Cardiac muscle cell (in vitro differentiated cells and primary cell): ENCODE results near the gene BPIFB4. TPM values are rescaled to one million over a fixed set of nuclear protein-coding genes. Genes with fewer than 3 reads are reported as not detected.
A peak's percentile ranks its signal among the peaks of the same experiment; 100 is the strongest.

ENCODE experiments used
- DNase-seq, 2 donors: peaks; one replicate each; pipeline versions ENCODE4 v3.0.0 to v3.0.0-alpha.2; 2010 to 2017; ENCODE audit warnings: low read depth in 1 of 2, low spot score in 1 of 2
- H3K27ac ChIP-seq: fragments of 200-600 bp; sonication (generic); 2 replicates; pipeline ENCODE4 v1.5.1; 2016
- H3K27me3 ChIP-seq: fragments of 200-600 bp; sonication (generic); 2 replicates; pipeline ENCODE4 v1.6.0; 2016; ENCODE audit warnings: control low read depth
- H3K36me3 ChIP-seq: fragments of 200-600 bp; sonication (generic); 2 replicates; pipeline ENCODE4 v1.5.1; 2016; ENCODE audit warnings: control low read depth
- H3K4me1 ChIP-seq: fragments of 200-600 bp; sonication (generic); 2 replicates; pipeline ENCODE4 v1.8.1; 2017; ENCODE audit warnings: low read depth, mild to moderate bottlenecking, mixed run types
- H3K4me3 ChIP-seq: fragments of 200-600 bp; sonication (generic); 2 replicates; pipeline ENCODE4 v1.5.1; 2016; ENCODE audit warnings: mild to moderate bottlenecking
- H3K9me3 ChIP-seq: fragments of 200-600 bp; sonication (generic); 2 replicates; pipeline ENCODE4 v1.5.1; 2017; ENCODE audit warnings: low read depth, mild to moderate bottlenecking, control low read depth
- polyA plus RNA-seq: library from polyadenylated mRNA; unstranded; fragments of >200 nt; fragmentation: Nextera tagmentation; extraction: Ambion mirVana; gene quantifications from 2 replicates; pipeline ENCODE4 v1.2.1, GENCODE V29; 2016
- total RNA-seq: library from RNA; depleted of rRNA; stranded (reverse); fragments of >200 nt; gene quantifications from 2 replicates; pipeline ENCODE4 v1.2.3, GENCODE V29; 2016
- TF ChIP-seq, protein P1 (sequence below): IDR thresholded peaks from 2 replicates; pipeline ENCODE4 v1.5.1; 2012; ENCODE audit warnings: low read depth, mild to moderate bottlenecking, low read length

The BPIFB4 gene
- total RNA-seq (not detected in 2 replicates), polyA plus RNA-seq (not detected in 2 replicates)

DNA sequence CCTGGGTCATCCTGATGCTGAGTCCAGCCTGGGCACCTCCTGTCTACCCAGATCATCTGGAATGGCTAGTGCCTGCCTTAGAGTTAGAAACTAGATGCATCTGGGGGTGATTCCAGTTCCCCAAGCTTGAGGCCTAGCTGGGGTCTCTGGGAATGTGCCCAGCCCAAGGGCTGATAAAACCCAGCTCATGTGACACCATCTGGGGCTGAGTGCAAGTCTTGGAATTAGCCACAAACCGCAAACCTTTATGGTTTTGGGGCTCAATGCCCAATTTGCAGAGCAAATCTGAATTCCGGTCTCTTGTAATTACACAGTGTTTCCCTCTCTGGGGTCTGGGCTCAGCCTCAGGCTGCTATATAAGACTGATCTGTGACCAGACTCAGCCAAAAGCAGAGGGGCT, at the start of gene BPIFB4:
Gene BPIFB4, plus strand, starts transcription at position 385 of the 400 bp plus-strand sequence. CDS start 1,884 bp downstream, outside the sequence.
- no peak within 1 kb of the TSS for H3K27ac ChIP-seq
- H3K27me3 ChIP-seq, result peaks cover 3% of the 10 kb centered on the region
- H3K4me1 ChIP-seq, result no peaks in the 10 kb centered on the region
- H3K9me3 ChIP-seq, result no peaks in the 10 kb centered on the region
- TF ChIP-seq, protein P1, sequence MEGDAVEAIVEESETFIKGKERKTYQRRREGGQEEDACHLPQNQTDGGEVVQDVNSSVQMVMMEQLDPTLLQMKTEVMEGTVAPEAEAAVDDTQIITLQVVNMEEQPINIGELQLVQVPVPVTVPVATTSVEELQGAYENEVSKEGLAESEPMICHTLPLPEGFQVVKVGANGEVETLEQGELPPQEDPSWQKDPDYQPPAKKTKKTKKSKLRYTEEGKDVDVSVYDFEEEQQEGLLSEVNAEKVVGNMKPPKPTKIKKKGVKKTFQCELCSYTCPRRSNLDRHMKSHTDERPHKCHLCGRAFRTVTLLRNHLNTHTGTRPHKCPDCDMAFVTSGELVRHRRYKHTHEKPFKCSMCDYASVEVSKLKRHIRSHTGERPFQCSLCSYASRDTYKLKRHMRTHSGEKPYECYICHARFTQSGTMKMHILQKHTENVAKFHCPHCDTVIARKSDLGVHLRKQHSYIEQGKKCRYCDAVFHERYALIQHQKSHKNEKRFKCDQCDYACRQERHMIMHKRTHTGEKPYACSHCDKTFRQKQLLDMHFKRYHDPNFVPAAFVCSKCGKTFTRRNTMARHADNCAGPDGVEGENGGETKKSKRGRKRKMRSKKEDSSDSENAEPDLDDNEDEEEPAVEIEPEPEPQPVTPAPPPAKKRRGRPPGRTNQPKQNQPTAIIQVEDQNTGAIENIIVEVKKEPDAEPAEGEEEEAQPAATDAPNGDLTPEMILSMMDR, result no peak
- H3K36me3 ChIP-seq, result no peaks in the 10 kb centered on the region
- H3K4me3 ChIP-seq, result no peak within 1 kb of the TSS
- peak in 1 of 2 donors; percentile 92 for DNase-seq

DNA sequence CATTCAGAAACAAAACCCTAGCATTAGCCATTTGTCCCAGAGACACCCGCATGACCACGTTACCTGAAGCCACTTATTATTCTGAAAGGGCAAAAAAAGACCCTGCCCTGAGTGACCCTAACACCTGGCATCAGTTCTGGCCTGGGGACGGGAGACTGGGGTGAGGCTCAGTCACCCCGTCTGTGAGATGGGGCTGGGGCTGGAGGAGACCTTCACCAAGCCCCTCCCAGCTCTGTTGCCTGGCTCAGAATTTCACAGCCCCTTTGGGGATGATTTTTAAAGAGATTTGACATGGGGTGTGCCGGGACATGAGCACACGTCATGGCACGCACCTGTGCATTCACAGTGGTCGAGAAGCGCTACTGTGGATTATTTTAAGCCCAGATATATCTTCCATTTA, 49.4 kb upstream of the BPIFB4 start:
- TF ChIP-seq, protein P1, result no peak
- no peaks in the 10 kb centered on the region for H3K36me3 ChIP-seq
- no peak overlapping the region for H3K27ac ChIP-seq
- DNase-seq, result no peak
- H3K9me3 ChIP-seq, result no peaks in the 10 kb centered on the region
- H3K4me3 ChIP-seq, result no peak overlapping the region
- H3K4me1 ChIP-seq, result no peaks in the 10 kb centered on the region
- no peaks in the 10 kb centered on the region for H3K27me3 ChIP-seq

DNA sequence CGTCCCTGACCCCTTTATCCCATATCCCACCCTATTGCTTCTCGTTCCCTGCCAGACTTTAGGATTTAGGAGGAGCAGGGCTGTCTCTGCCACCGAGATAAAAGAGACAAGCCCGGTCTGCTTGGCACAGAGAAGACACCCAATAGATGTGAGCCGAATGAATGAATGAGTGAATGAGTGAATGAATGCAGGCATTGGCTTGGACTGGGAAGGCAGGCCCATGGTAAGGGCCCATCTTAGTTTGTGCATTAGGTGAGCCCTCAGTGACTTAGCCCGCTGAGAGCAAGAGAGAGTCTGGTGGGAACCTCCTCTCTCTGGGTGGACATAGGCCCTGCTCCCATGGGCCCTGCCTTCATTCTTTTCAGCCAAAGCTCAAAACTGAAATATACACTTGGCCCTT, 48.9 kb upstream of the BPIFB4 start:
- H3K27me3 ChIP-seq, result no peaks in the 10 kb centered on the region
- H3K4me3 ChIP-seq, result no peak overlapping the region
- no peak for DNase-seq
- H3K36me3 ChIP-seq, result no peaks in the 10 kb centered on the region
- no peaks in the 10 kb centered on the region for H3K9me3 ChIP-seq
- H3K27ac ChIP-seq, result no peak overlapping the region
- H3K4me1 ChIP-seq, result no peaks in the 10 kb centered on the region
- TF ChIP-seq, protein P1, result no peak

DNA sequence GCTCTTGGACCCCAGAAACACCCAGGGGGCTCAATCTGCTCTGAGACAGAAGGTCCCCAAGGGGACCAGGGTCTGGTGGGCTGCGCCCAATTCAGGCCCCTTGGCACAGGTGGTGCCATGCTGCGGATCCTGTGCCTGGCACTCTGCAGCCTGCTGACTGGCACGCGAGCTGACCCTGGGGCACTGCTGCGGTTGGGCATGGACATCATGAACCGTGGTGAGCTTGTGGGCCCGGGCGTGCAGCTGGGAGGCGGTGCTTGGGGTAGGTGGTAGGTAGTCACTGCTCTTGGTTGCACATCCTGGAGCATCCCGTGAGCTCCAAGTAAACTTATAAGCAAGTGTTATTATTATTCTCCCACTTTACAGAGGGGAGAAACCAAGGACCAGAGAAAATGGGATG, 47.9 kb upstream of the BPIFB4 start, which contains the start of gene BPIFB6:
Gene BPIFB6, plus strand, starts transcription at position 118 of the 400 bp plus-strand sequence. Its CDS starts 0 bp downstream, at position 118.
- Histone ChIP-seq H3K4me3 (no peak within 1 kb of the TSS), H3K27ac (no peak within 1 kb of the TSS), H3K36me3 (no peaks in the 10 kb centered on the region), H3K4me1 (no peaks in the 10 kb centered on the region), H3K27me3 (no peaks in the 10 kb centered on the region), H3K9me3 (no peaks in the 10 kb centered on the region)
- TF ChIP-seq, protein P1, result no peak
- DNase-seq, result no peak

DNA sequence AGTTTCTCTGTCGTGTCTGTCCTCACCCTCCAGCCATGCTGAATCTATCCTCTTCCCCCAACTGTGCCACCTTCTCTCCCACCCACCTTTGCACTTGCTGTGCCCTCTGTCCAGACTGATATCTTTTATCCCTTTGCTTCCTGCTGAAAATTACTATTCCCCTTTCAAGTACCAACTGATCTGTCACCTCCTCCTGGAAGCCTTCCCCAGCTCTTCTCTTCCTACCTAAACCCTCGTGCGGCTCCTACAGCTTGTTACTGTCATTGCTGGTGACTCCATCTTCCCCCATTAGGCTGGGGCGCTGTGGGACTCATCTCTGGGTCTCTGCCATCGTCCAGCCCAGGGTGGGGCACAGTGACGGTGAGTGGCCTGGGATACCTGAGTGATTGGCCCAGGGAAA, 46.9 kb upstream of the BPIFB4 start:
- H3K27me3 ChIP-seq, result no peaks in the 10 kb centered on the region
- TF ChIP-seq, protein P1, result no peak
- no peak for DNase-seq
- H3K4me1 ChIP-seq, result no peaks in the 10 kb centered on the region
- H3K9me3 ChIP-seq, result no peaks in the 10 kb centered on the region
- H3K4me3 ChIP-seq, result no peak overlapping the region
- no peak overlapping the region for H3K27ac ChIP-seq
- no peaks in the 10 kb centered on the region for H3K36me3 ChIP-seq

DNA sequence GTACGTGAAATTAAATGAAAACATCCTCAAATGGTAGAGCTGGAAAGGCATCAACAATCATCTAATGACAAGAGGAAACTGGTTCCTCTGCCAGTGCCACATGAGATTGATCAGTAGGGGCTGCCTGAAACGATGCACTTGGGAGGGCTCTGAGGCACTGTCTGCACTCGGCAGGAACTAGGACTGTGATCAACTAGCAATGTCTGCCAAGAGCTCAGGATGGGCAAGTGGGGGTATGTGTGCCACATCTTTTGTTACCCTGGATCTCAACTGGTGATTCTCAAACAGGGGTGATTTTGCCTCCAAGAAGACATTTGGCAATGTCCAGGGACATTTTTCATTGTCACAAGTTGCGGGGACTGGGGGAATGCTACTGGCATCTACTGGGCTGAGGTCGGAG, 46.1 kb upstream of the BPIFB4 start:
- Histone ChIP-seq H3K4me3 (no peak overlapping the region), H3K36me3 (no peaks in the 10 kb centered on the region), H3K27me3 (no peaks in the 10 kb centered on the region), H3K27ac (no peak overlapping the region), H3K4me1 (no peaks in the 10 kb centered on the region), H3K9me3 (no peaks in the 10 kb centered on the region)
- no peak for DNase-seq
- TF ChIP-seq, protein P1, result no peak
